IPS-15b (cell line): ENCODE results near the gene JAK3.

Experiments
- H3K27me3 ChIP-seq: one replicate; pipeline ENCODE4 v1.6.1; 2013; ENCODE audit warnings: low read length; ENCODE audit not compliant: control insufficient read depth, insufficient read depth
- H3K36me3 ChIP-seq: one replicate; pipeline ENCODE4 v1.6.1; 2013; ENCODE audit warnings: low read length; ENCODE audit not compliant: control insufficient read depth, insufficient read depth
- H3K4me1 ChIP-seq: one replicate; pipeline ENCODE4 v1.6.1; 2013; ENCODE audit warnings: mild to moderate bottlenecking, low read length; ENCODE audit not compliant: control insufficient read depth, insufficient read depth
- H3K4me3 ChIP-seq: one replicate; pipeline ENCODE4 v1.5.1; 2013; ENCODE audit warnings: low read depth, low read length
- H3K9ac ChIP-seq: one replicate; pipeline ENCODE4 v1.6.1; 2013; ENCODE audit warnings: low read depth, mild to moderate bottlenecking, low read length
- H3K9me3 ChIP-seq: one replicate; pipeline ENCODE4 v1.6.1; 2013; ENCODE audit warnings: mild to moderate bottlenecking, low read length; ENCODE audit not compliant: control insufficient read depth, insufficient read depth

JAK3 gene

GRCh38 chr19:17843908-17844490 lies 3.8 kb downstream of the JAK3 start:
- Histone ChIP-seq H3K27me3 (peaks cover 24% of the 10 kb centered on the region), H3K4me1 (peaks cover 5% of the 10 kb centered on the region), H3K4me3 (no peak overlapping the region), H3K9me3 (no peaks in the 10 kb centered on the region), H3K9ac (no peak overlapping the region), H3K36me3 (no peaks in the 10 kb centered on the region)

DNA sequence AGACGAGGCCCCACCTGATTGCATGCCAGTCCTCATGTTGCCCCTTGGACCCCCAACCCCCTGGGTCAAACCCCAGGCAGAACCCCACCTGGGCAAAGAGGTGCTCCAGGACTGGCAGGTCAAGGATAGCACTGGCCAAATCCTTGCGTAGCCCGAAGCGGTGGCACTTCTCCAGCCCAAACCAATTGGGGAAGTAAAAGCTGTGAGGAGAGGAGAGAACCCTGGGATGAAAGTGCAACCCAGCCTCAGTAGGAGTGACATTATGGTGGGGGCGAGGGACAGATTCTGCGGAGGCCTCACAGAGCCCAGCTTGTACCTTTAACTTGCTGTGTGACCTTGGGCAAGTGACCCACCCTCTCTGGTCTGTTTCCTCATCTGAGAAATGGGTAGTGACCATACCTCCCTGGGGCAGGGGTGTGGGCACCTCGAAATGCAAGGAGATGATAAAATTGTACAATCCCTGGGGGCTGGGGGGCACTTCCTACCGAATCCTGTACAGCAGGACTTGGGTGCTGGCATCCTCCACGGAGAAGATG lies 4.4 kb downstream of the JAK3 start:
- peaks cover 22% of the 10 kb centered on the region for H3K27me3 ChIP-seq
- H3K4me1 ChIP-seq, result peaks cover 3% of the 10 kb centered on the region
- H3K36me3 ChIP-seq, result no peaks in the 10 kb centered on the region
- no peak overlapping the region for H3K4me3 ChIP-seq
- H3K9me3 ChIP-seq, result no peaks in the 10 kb centered on the region
- no peak overlapping the region for H3K9ac ChIP-seq

GRCh38 chr19:17842663-17843291 lies 5.0 kb downstream of the JAK3 start:
- H3K36me3 ChIP-seq, result no peaks in the 10 kb centered on the region
- peak overlapping the region; percentile 64 for H3K4me3 ChIP-seq
- no peaks in the 10 kb centered on the region for H3K9me3 ChIP-seq
- H3K4me1 ChIP-seq, result no peaks in the 10 kb centered on the region
- peak overlapping the region; percentile 47 for H3K9ac ChIP-seq
- peaks cover 22% of the 10 kb centered on the region for H3K27me3 ChIP-seq

DNA sequence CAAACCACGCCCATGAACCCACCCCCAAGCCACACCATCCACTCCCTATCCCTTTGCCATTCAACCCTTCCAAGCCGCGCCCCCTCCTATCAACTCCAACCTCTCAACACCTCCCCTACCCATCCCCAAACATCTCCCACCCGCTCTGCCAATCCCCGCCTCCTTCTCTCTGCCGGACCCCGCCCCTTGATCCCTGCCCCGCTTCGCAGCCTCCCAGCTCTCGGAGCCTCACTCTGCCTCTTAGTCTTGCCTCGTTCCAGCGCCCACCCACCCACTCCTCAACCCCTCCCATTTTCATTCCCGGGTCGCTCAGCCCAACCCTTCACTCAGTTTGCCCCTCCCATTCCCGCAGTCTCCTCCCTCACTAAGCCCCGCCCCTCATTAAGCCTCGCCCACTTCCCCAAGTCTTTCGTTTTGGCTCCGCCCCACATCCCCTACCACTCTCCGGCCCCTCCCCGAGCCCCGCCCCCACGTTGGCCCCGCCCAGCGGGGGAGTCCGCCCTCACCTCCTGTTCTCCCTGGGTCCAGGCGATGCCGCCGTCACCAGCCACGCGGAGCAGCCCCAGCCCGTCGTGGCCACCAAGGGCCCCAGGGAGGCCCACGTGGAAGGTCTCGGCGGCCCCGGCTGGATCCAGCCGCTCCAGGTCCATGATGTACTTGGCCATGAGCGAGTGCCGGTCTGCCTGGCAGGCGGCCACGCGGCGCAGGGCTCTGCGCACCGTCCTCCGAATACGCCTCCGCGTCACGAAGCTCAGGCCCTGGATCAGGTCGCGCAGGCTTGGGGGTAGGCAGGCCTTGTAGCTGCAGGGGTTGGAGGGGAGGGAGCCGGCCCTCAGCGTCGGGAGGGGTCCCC lies 5.7 kb downstream of the JAK3 start:
- H3K9me3 ChIP-seq, result no peaks in the 10 kb centered on the region
- no peaks in the 10 kb centered on the region for H3K36me3 ChIP-seq
- peak overlapping the region; percentile 73 for H3K4me3 ChIP-seq
- no peaks in the 10 kb centered on the region for H3K4me1 ChIP-seq
- peak overlapping the region; percentile 47 for H3K9ac ChIP-seq
- peaks cover 22% of the 10 kb centered on the region for H3K27me3 ChIP-seq

- H3K9ac ChIP-seq, result no peak overlapping the region
- H3K4me1 ChIP-seq, result no peaks in the 10 kb centered on the region
- H3K4me3 ChIP-seq, result peak overlapping the region; percentile 73
- H3K36me3 ChIP-seq, result no peaks in the 10 kb centered on the region
- H3K9me3 ChIP-seq, result no peaks in the 10 kb centered on the region
- H3K27me3 ChIP-seq, result peaks cover 22% of the 10 kb centered on the region
Measured at GRCh38 chr19:17841371-17841809, 6.4 kb downstream of the JAK3 start.

DNA sequence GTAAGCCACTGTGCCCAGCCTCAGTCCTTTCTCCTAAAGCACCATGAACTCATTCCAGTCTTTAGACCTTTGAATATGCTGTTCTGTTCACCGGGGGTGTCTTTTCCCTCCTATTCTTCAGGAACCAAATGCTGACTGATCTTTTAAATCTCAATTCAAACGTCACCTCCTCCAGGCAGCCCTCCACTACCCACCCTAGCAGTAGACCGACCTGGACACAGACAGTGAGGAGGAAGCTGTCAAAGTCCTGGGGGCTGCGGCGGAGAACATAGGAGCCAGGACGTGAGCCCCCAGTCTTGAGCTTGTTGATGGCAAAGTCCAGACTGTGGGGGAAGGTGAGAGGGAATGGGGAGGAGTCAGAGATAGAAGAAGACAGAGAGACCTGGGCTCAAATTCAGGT lies 7.8 kb downstream of the JAK3 start:
- H3K9me3 ChIP-seq, result no peaks in the 10 kb centered on the region
- peaks cover 22% of the 10 kb centered on the region for H3K27me3 ChIP-seq
- no peaks in the 10 kb centered on the region for H3K4me1 ChIP-seq
- H3K9ac ChIP-seq, result no peak overlapping the region
- H3K36me3 ChIP-seq, result no peaks in the 10 kb centered on the region
- H3K4me3 ChIP-seq, result no peak overlapping the region

DNA sequence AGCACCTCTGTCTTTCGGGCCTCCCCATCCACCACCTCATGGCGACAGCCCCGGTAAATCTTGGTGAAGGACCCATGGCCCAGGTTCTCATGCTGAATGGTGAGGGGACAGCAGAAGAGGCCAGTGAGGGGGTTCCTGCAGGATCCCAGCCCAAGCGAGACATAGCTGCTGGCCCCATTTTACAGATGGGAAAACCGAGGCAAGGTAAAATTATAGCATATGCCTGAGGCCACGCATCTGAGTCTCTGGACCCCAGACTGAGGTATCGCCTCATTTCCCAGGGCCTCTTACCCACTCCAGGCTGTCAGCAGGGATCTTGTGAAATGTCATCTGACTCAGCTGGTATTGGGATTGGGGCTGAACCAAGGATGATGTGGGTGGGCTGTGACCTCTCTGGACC lies 9.8 kb downstream of the JAK3 start:
- no peak overlapping the region for H3K9ac ChIP-seq
- H3K9me3 ChIP-seq, result no peaks in the 10 kb centered on the region
- peaks cover 18% of the 10 kb centered on the region for H3K27me3 ChIP-seq
- H3K4me1 ChIP-seq, result peaks cover 2% of the 10 kb centered on the region
- H3K36me3 ChIP-seq, result no peaks in the 10 kb centered on the region
- no peak overlapping the region for H3K4me3 ChIP-seq

GRCh38 chr19:17836530-17836929 lies 11.3 kb downstream of the JAK3 start:
- H3K36me3 ChIP-seq, result no peaks in the 10 kb centered on the region
- peaks cover 2% of the 10 kb centered on the region for H3K4me1 ChIP-seq

DNA sequence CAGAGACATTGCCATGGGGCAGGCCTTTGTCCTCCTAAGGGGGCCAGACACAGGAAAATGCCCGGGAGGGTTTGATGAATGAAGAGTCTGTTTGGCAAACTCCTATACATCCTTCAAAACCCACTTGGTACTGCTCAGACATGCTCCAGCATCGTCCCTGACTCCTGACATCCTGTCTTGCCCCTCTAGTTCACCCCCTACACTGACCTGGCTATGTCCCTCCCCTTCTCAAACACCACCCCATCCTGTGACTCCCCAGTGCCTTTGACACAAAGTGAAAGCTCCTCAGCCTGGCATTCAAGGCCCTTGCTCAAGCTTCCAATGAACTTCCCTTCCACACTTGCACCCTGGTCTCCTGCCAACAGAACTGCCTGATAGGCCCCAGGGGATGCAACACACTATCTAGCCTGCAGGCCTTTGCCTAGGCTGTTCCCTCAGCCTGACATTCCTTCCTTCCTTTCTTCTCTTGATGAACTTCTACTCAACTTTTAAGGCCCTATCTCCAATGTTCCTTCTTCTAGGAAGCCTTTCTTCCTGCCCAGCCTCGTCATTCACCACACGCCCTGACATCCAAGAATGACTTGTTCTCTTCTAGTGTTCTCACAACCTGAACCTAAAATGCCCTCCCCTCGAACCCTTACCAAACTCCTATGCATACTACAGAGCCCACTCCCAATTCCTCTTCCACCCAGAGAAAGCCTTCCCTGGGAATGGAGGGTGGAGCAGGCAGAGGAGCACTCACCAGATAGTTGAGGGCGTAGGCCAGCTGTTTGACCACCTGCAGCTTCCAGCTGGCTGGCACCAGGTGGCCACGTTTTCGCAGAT lies 12.4 kb downstream of the JAK3 start:
- Histone ChIP-seq H3K4me3 (no peak overlapping the region), H3K9ac (no peak overlapping the region), H3K4me1 (peaks cover 2% of the 10 kb centered on the region)

More at GRCh38 chr19:17836530-17836929, 11.3 kb downstream of the JAK3 start:
- Histone ChIP-seq H3K4me3 (no peak overlapping the region), H3K9me3 (no peaks in the 10 kb centered on the region), H3K27me3 (peaks cover 15% of the 10 kb centered on the region), H3K9ac (no peak overlapping the region)

GRCh38 chr19:17834350-17835181 lies 13.2 kb downstream of the JAK3 start:
- H3K4me3 ChIP-seq, result no peak overlapping the region
- peaks cover 2% of the 10 kb centered on the region for H3K4me1 ChIP-seq
- H3K9me3 ChIP-seq, result no peaks in the 10 kb centered on the region
- H3K27me3 ChIP-seq, result peaks cover 7% of the 10 kb centered on the region
- H3K9ac ChIP-seq, result no peak overlapping the region
- no peaks in the 10 kb centered on the region for H3K36me3 ChIP-seq

More for the DNA sequence above, 12.4 kb downstream of the JAK3 start:
- H3K9me3 ChIP-seq, result no peaks in the 10 kb centered on the region
- no peaks in the 10 kb centered on the region for H3K36me3 ChIP-seq
- H3K27me3 ChIP-seq, result peaks cover 9% of the 10 kb centered on the region
